Trophoblast cell (in vitro differentiated cells and primary cell): Measurements from ENCODE around the gene ZBTB43.
"Not testable (repeated sequence)": the region's sequence is repeated elsewhere in the genome, so short reads cannot be mapped to it uniquely, and the experiment has no call there.

Experiments used
- DNase-seq, 2 donors: peaks; one replicate each; pipeline ENCODE4 v3.0.0-alpha.2; 2016
- H2AFZ ChIP-seq: 2 replicates; pipeline ENCODE4 v1.6.1; 2013; ENCODE audit warnings: low read length, moderate library complexity, mild to moderate bottlenecking; ENCODE audit not compliant: insufficient read depth, poor library complexity
- H2AK5ac ChIP-seq: 2 replicates; pipeline ENCODE4 v1.6.1; 2013; ENCODE audit warnings: mild to moderate bottlenecking, low read length
- H2BK120ac ChIP-seq: 2 replicates; pipeline ENCODE4 v1.6.1; 2013; ENCODE audit warnings: low read length, mild to moderate bottlenecking, moderate library complexity; ENCODE audit not compliant: insufficient read depth, poor library complexity
- H2BK12ac ChIP-seq: 2 replicates; pipeline ENCODE4 v1.6.1; 2013; ENCODE audit warnings: mild to moderate bottlenecking, low read length, moderate library complexity
- H2BK5ac ChIP-seq: 2 replicates; pipeline ENCODE4 v1.6.1; 2013; ENCODE audit warnings: low read length, low read depth, moderate library complexity, mild to moderate bottlenecking; ENCODE audit not compliant: poor library complexity
- H3K14ac ChIP-seq: 2 replicates; pipeline ENCODE4 v1.6.1; 2013; ENCODE audit warnings: mild to moderate bottlenecking, low read length
- H3K18ac ChIP-seq: 2 replicates; pipeline ENCODE4 v1.6.1; 2013; ENCODE audit warnings: mild to moderate bottlenecking, low read length
- H3K23ac ChIP-seq: 2 replicates; pipeline ENCODE4 v1.6.1; 2013; ENCODE audit warnings: low read length
- H3K27ac ChIP-seq: 2 replicates; pipeline ENCODE4 v1.5.1; 2013; ENCODE audit warnings: low read depth, mild to moderate bottlenecking, inconsistent platforms, low read length, moderate library complexity
- H3K27me3 ChIP-seq: 2 replicates; pipeline ENCODE4 v1.6.1; 2013; ENCODE audit warnings: inconsistent platforms, mild to moderate bottlenecking, low read length, moderate library complexity; ENCODE audit not compliant: insufficient read depth
- H3K36me3 ChIP-seq, 2 experiments: 1 replicate in 1 of 2; 2 replicates in 1 of 2; pipeline ENCODE4 v1.6.1; 2013; ENCODE audit warnings: low read length in 2 of 2, mild to moderate bottlenecking in 2 of 2, moderate library complexity in 1 of 2; ENCODE audit not compliant: insufficient read depth in 2 of 2, control insufficient read depth in 1 of 2
- H3K4ac ChIP-seq: 2 replicates; pipeline ENCODE4 v1.6.1; 2013; ENCODE audit warnings: low read depth, mild to moderate bottlenecking, low read length, moderate library complexity
- H3K4me1 ChIP-seq, 2 experiments: 1 replicate in 1 of 2; 2 replicates in 1 of 2; pipeline ENCODE4 v1.6.1; 2013; ENCODE audit warnings: low read length in 2 of 2, mild to moderate bottlenecking in 2 of 2, moderate library complexity in 1 of 2; ENCODE audit not compliant: insufficient read depth in 2 of 2, control insufficient read depth in 1 of 2
- H3K4me2 ChIP-seq: 2 replicates; pipeline ENCODE4 v1.6.1; 2013; ENCODE audit warnings: inconsistent platforms, mild to moderate bottlenecking, low read length, moderate library complexity
- H3K4me3 ChIP-seq: 2 replicates; pipeline ENCODE4 v1.5.1; 2013; ENCODE audit warnings: mild to moderate bottlenecking, low read depth, low read length, inconsistent platforms
- H3K79me1 ChIP-seq: one replicate; pipeline ENCODE4 v1.6.1; 2013; ENCODE audit warnings: low read length
- H3K79me2 ChIP-seq: 2 replicates; pipeline ENCODE4 v1.6.1; 2013; ENCODE audit warnings: low read length, mild to moderate bottlenecking; ENCODE audit not compliant: control insufficient read depth, insufficient read depth, poor library complexity
- H3K9ac ChIP-seq: 2 replicates; pipeline ENCODE4 v1.6.1; 2013; ENCODE audit warnings: mild to moderate bottlenecking, low read length
- H3K9me3 ChIP-seq: 2 replicates; pipeline ENCODE4 v1.6.1; 2013; ENCODE audit warnings: low read depth, mild to moderate bottlenecking, control low read depth, inconsistent platforms, low read length; ENCODE audit not compliant: insufficient read depth
- H4K12ac ChIP-seq: 2 replicates; pipeline ENCODE4 v1.6.1; 2013; ENCODE audit warnings: low read depth, mild to moderate bottlenecking, low read length, moderate library complexity
- H4K8ac ChIP-seq: 2 replicates; pipeline ENCODE4 v1.6.1; 2013; ENCODE audit warnings: low read depth, mild to moderate bottlenecking, low read length, moderate library complexity
- H4K91ac ChIP-seq: one replicate; pipeline ENCODE4 v1.6.1; 2013; ENCODE audit warnings: low read depth, mild to moderate bottlenecking, low read length, moderate library complexity
- WGBS: extraction: QIAGEN DNeasy Blood & Tissue Kit; methylation state at CpG from one replicate; pipeline ENCODE4 v1.1.7; 2013; ENCODE audit warnings: missing lambda C conversion rate; ENCODE audit not compliant: insufficient read length, insufficient coverage; ENCODE audit errors: extremely low coverage; 5-methylcytosine and 5-hydroxymethylcytosine counted together

ZBTB43 gene

GRCh38 chr9:126775926-126776325 lies 28.9 kb upstream of the ZBTB43 start:
- Histone ChIP-seq H4K8ac (no peak overlapping the region), H3K27ac (no peak overlapping the region), H2AFZ (no peak overlapping the region), H3K79me2 (no peaks in the 10 kb centered on the region), H4K12ac (no peak overlapping the region), H2BK120ac (no peak overlapping the region), H3K14ac (no peak overlapping the region), H3K27me3 (peaks cover 2% of the 10 kb centered on the region), H3K9ac (no peak overlapping the region), H2AK5ac (no peak overlapping the region), H3K79me1 (no peaks in the 10 kb centered on the region), H3K4me3 (no peak overlapping the region), H3K4ac (no peak overlapping the region), H3K23ac (no peak overlapping the region), H3K9me3 (no peaks in the 10 kb centered on the region), H3K18ac (no peak overlapping the region), H3K4me1 (no peaks in the 10 kb centered on the region), H4K91ac (no peak overlapping the region), H3K4me2 (no peak overlapping the region), H2BK5ac (no peak overlapping the region), H2BK12ac (no peak overlapping the region), H3K36me3 (no peaks in the 10 kb centered on the region)
- whole genome bisulfite sequencing = no CpG with 5 or more reads among the region's 5 CpGs
- DNase-seq = no peak

- WGBS = no CpG with 5 or more reads among the region's 6 CpGs
- H3K79me2 ChIP-seq = no peaks in the 10 kb centered on the region
- no peak overlapping the region for H2AFZ ChIP-seq
- no peak overlapping the region for H3K4me2 ChIP-seq
- DNase-seq = no peak
- H3K9me3 ChIP-seq = no peaks in the 10 kb centered on the region
- H4K12ac ChIP-seq = no peak overlapping the region
- no peak overlapping the region for H3K18ac ChIP-seq
- no peak overlapping the region for H3K14ac ChIP-seq
- H3K4ac ChIP-seq = no peak overlapping the region
- H4K8ac ChIP-seq = no peak overlapping the region
- H3K27ac ChIP-seq = no peak overlapping the region
- H3K9ac ChIP-seq = no peak overlapping the region
- H3K23ac ChIP-seq = no peak overlapping the region
- no peak overlapping the region for H2BK120ac ChIP-seq
- no peaks in the 10 kb centered on the region for H3K79me1 ChIP-seq
- no peaks in the 10 kb centered on the region for H3K36me3 ChIP-seq
- peaks cover 2% of the 10 kb centered on the region for H3K27me3 ChIP-seq
- H3K4me3 ChIP-seq = no peak overlapping the region
- H2BK5ac ChIP-seq = no peak overlapping the region
- H3K4me1 ChIP-seq = no peaks in the 10 kb centered on the region
- H4K91ac ChIP-seq = no peak overlapping the region
- H2AK5ac ChIP-seq = no peak overlapping the region
- no peak overlapping the region for H2BK12ac ChIP-seq
Measured at GRCh38 chr9:126777733-126778132, 27.1 kb upstream of the ZBTB43 start.

GRCh38 chr9:126778141-126778540 lies 26.7 kb upstream of the ZBTB43 start:
- Histone ChIP-seq H3K9ac (no peak overlapping the region), H3K23ac (no peak overlapping the region), H3K27ac (no peak overlapping the region), H3K4ac (no peak overlapping the region), H3K27me3 (peaks cover 2% of the 10 kb centered on the region), H4K12ac (no peak overlapping the region), H3K4me3 (no peak overlapping the region), H2BK120ac (no peak overlapping the region), H3K36me3 (no peaks in the 10 kb centered on the region), H2BK12ac (no peak overlapping the region), H3K79me2 (no peaks in the 10 kb centered on the region), H2AK5ac (no peak overlapping the region), H3K18ac (no peak overlapping the region), H2BK5ac (no peak overlapping the region), H3K4me1 (no peaks in the 10 kb centered on the region), H3K4me2 (no peak overlapping the region), H3K79me1 (no peaks in the 10 kb centered on the region), H3K9me3 (no peaks in the 10 kb centered on the region), H4K8ac (no peak overlapping the region), H2AFZ (no peak overlapping the region), H3K14ac (no peak overlapping the region), H4K91ac (no peak overlapping the region)
- DNase-seq = no peak
- WGBS = no CpG with 5 or more reads among the region's 8 CpGs

- H3K4me1 ChIP-seq, H3K4ac ChIP-seq, H3K79me1 ChIP-seq, H4K91ac ChIP-seq, H2BK5ac ChIP-seq, H3K9me3 ChIP-seq, H2AFZ ChIP-seq, H3K9ac ChIP-seq, H3K23ac ChIP-seq, H3K4me3 ChIP-seq, H3K27me3 ChIP-seq, H2BK12ac ChIP-seq, DNase-seq, H2BK120ac ChIP-seq, H3K18ac ChIP-seq, H3K14ac ChIP-seq, H2AK5ac ChIP-seq, H3K36me3 ChIP-seq, H3K27ac ChIP-seq, H4K8ac ChIP-seq, H3K4me2 ChIP-seq, H3K79me2 ChIP-seq, H4K12ac ChIP-seq: not testable (repeated sequence)
- WGBS = no CpG with 5 or more reads among the region's 5 CpGs
Measured at GRCh38 chr9:126778696-126779095, 26.1 kb upstream of the ZBTB43 start.
